HG03066 (cell line): Measurements from ENCODE around the gene POC1A.

Experiments
- ATAC-seq: cut with Tn5 transposase; IDR thresholded peaks from one replicate; pipeline ENCODE4 v1.9.1; 2021; ENCODE audit warnings: low read depth; ENCODE audit not compliant: unreplicated experiment

The POC1A gene

DNA sequence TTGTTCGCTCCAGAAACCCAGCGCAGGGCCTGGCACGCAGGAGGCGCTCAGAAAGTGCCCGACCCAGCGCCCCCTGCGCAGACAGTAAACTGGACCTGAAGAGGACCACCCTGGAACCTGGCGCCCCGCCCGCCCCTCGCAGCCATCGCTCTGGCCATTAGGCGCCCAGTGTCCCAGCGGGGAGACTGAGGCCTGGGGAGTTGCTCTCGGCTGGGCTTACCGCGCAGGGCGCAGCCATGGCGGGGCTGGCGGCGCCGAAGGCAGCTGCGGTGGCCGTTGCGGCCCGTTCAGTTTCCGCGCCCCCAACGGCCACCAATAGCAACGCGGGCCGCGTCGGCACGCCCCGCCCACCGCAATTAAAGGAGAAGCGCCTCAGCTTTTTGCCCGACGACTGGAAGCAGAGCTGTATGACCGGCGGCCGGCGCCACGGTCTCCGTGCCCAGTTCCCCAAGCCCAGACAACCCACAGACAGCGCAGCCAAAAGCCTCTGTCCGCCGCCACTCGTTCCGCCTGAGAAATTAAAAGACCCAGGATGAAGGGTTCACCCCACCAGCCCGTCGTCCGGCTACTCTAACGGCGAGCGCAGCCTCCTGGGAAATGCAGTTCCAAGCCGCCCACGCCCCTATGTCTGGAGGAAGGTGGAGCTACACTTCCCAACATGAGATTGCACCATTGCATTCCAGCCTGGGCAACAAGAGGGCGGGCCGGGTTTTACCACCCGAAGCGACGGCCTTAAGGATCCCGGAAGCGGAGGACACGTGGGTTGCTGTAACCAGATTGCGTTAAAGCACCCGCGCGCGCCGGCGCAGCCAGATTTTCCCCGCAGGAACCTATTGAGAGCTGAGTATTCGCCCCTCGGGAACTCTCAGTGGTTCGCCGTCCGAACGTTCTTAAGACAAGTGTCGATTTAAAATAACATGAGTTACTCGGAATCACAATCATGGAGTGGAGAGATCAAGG is at the start of gene POC1A:
Gene POC1A, minus strand, starts transcription at position 289 of the 960 bp plus-strand sequence. Its CDS starts 51 bp downstream, at position 238.
- peak; percentile 83 for ATAC-seq

DNA sequence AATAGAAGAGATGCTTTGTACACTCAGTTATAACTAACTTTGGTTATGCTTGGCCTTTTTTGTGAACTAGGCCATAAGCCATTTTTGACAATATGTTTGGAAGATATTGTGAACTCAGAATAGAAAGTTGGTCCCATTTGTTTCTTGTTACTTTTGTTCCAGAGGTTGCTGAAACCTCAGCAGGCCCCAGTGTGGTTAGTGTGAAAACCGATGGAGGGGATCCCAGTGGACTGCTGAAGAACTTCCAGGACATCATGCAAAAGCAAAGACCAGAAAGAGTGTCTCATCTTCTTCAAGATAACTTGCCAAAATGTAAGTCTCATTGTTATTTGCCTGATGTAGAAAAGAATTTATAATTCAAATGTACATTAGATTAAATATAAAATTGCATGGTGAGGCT is 49.5 kb upstream of the POC1A start:
- ATAC-seq: no peak

DNA sequence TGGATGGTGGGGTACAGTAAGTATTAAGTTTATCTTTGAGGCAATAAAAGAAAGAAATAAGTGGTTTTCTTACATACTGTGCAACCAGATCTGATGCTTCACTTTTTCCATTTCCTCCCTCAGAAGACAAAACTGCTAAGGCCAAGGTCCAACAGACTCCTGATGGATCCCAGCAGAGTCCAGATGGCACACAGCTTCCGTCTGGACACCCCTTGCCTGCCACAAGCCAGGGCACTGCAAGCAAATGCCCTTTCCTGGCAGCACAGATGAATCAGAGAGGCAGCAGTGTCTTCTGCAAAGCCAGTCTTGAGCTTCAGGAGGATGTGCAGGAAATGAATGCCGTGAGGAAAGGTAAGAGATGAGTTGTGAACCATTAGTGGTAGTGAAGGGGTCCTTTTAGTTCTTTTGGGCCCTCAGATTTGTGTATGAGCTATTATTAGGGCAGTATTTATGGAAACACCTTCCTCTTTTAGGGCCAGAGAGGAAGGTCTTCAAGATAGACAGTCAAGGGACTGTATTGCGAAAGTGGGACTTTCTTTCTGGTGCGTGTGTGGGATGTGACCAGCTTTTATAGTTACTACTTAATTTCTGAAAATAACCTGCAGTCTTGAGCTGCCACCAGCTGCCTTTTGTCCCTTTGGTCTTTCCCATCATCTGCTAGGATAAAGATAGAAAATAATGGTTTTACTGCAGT is 48.3 kb upstream of the POC1A start:
- no peak for ATAC-seq

DNA sequence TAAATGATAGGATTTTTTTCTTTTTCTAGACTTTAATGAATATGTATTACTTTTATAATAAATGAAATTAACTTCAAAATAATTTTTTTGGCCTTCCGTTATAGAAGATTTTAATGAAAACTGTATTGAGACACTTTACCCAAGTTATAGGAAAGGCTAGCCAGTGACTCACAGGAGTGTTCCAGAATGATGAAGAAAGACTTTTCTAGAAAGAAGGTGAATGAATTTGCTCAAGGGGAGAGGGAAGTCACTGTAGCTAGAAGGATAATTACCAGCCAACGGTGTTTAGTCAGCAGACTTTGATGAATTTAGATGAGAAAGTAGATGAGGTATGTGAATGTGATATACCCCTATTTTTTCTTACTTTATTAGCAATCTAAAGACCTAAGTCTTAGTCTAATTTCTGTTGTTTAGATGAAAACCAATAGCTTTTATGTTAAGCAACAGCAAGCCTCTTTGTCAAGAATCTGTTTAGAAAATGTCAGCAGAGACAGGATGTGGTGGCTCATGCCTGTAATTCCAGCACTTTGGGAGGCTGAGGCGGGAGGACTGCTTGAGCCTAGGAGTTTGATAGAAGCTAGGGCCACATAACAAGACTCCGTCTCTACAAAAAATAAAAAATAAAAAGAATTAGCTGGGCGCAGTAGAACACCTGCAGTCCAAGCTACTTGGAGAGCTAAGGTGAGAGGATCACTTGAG is 46.9 kb upstream of the POC1A start:
- ATAC-seq: no peak

GRCh38 chr3:52198643-52199608 is 44.7 kb upstream of the POC1A start:
- ATAC-seq: no peak

DNA sequence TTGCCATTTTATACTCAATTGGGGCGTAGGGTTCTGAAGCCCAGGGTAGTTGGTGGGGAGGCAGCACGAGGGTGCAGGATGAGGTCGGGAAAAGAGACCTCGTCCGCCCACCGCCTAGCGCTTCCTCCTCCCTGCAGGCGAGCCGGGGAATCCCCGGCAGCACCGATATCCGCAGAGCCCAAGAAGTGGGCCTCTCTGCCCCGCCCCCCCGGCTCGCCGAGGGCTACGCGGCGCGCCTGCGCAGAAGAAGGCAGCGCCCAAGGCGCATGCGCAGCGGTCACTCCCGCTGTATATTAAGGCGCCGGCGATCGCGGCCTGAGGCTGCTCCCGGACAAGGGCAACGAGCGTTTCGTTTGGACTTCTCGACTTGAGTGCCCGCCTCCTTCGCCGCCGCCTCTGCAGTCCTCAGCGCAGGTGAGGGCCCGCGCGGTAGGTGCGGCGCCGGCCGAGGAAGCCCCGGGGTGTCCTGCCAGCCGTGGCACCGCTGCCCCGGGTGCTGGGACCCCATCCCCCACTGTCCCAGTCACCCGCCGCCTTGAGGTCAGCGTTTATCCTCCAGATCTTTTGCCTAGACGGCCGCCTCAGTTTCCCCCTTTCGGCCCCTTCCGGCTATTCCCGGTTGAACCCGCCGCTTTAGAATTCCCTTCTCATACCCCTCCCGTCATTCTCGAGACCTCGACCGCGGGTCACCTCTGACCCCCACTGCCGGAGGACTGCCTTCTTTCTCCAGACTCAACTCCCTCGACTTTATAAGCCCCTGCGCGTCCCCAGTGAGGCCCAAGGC is 43.8 kb upstream of the POC1A start, which contains the start of gene ALAS1:
Gene ALAS1, plus strand, starts transcription at position 319 of the 784 bp plus-strand sequence. CDS start 1,082 bp downstream, outside the sequence.
- peak; percentile 85 for ATAC-seq

- peak; percentile 20 for ATAC-seq
Measured at GRCh38 chr3:52197499-52197841, 43.2 kb upstream of the POC1A start.

- ATAC-seq: no peak
Measured at GRCh38 chr3:52196977-52197376, 42.8 kb upstream of the POC1A start.

GRCh38 chr3:52195823-52196331 is 41.7 kb upstream of the POC1A start:
- no peak for ATAC-seq

DNA sequence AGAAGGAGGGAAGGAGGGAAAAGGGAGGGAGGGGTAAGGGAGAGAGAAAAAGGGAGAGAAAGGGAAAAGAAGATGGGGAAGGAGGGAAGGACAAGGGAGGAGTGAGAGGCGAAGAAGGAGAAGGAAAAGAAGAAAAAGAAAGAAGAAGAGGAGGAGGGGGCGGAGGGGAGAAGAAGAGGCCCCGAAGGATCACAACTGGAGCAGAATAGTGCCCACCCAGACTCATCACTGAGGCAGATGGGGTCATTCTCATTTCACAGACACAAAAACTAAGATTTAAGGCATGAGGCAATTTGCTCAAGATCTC is 41.0 kb upstream of the POC1A start:
- ATAC-seq: no peak

DNA sequence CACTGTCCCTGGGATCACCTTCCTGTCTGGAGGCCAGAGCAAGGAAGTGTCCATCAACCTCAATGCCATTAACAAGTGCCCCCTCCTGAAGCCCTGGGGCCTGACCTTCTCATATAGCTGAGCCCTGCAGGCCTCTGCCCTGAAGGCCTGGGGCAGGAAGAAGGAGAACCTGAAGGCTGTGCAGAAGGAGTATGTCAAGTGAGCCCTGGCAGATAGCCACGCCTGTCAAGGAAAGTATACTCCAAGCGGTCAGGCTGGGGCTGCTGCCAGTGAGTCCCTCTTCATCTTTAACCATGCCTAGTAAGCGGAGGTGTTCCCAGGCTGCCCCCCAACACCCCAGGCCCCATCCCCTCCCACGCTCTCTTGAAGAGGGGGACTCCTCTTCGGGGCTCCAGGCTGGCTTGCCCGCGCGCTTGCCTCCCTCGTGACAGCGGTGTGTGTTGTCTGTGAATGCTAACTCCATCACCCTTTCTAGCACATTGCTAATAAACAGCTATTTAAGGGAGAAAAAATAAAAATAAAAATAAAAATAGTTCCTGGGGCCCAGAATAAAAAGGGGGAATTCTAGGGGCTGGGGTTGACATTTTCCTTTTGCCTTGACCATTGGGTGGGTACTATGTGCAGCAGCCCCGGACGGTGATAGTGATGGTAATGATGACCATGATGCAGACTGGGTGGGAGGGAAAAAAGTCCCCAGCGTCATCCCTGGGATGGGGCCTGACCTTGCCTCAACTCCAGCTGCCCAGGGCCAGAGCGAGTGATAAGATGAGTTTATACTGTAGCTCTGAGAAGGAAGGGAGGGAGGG is 40.5 kb upstream of the POC1A start:
- no peak for ATAC-seq

DNA sequence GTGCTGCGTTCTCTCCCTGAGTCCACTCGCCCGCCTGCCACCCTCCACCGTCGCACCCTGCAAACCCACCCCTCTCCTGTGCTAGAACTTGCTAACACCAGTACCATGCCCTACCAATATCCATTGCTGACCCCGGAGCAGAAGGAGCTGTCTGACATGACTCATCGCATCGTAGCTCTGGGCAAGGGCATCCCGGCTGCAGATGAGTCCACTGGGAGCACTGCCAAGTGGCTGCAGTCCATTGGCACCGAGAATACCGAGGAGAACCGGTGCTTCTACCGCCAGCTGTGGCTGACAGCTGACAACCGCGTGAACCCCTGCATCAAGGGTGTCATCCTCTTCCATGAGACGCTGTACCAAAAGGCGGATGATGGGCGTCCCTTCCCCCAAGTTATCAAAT is 38.8 kb upstream of the POC1A start:
- ATAC-seq: no peak

- ATAC-seq: no peak
Measured at GRCh38 chr3:52191663-52192062, 37.4 kb upstream of the POC1A start.

GRCh38 chr3:52190294-52191074 is 36.3 kb upstream of the POC1A start:
- no peak for ATAC-seq

DNA sequence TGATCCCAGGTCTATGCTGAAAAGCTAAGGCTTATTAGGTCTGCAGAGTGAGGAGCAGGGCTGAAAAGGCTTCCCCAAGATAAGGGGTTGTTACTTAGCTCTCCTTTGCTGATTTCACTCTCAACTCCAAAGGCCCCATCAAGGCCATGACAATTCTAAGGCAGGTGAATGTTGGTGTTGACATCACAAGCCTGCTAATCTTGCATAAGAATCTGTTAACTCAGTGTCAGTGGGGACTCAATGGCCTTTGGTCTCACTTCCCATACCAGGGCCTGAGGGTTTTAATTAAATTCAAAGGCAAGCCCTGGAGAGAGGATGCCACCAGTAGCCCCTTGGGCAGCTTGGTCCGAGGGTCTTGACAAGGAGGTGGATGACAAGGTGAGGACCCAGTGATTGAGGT is 34.3 kb upstream of the POC1A start:
- no peak for ATAC-seq

- no peak for ATAC-seq
Measured at GRCh38 chr3:52186729-52187128, 32.5 kb upstream of the POC1A start.

- ATAC-seq: no peak
Measured at GRCh38 chr3:52185837-52186236, 31.6 kb upstream of the POC1A start.

GRCh38 chr3:52185311-52185710 is 31.1 kb upstream of the POC1A start:
- no peak for ATAC-seq
